Thymus (tissue), 11 donors: Measurements from ENCODE around the gene CHST10. TPM values are rescaled to one million over a fixed set of nuclear protein-coding genes. Genes with fewer than 3 reads are reported as not detected.

Source experiments
- DNase-seq, 9 donors: peaks; one replicate each; pipeline ENCODE4 v3.0.0-alpha.2; 2013; ENCODE audit warnings: low spot score in 9 of 9, low read depth in 6 of 9, missing footprints in 1 of 9
- H3K27ac ChIP-seq, 2 donors: one replicate each; pipeline ENCODE4 v1.5.1; 2013; ENCODE audit warnings: control low read depth in 1 of 2, low read depth in 1 of 2, low read length in 1 of 2, mild to moderate bottlenecking in 1 of 2, moderate library complexity in 1 of 2
- H3K27me3 ChIP-seq, 2 donors: one replicate each; pipeline ENCODE4 v1.5.1; 2013; ENCODE audit warnings: low read length in 1 of 2; ENCODE audit not compliant: control insufficient read depth in 2 of 2, insufficient read depth in 1 of 2
- H3K36me3 ChIP-seq, 2 donors: one replicate each; pipeline ENCODE4 v1.5.1; 2013; ENCODE audit warnings: low read length in 1 of 2, mild to moderate bottlenecking in 1 of 2, moderate library complexity in 1 of 2; ENCODE audit not compliant: control insufficient read depth in 2 of 2, insufficient read depth in 2 of 2
- H3K4me1 ChIP-seq, 2 donors: one replicate each; pipeline ENCODE4 v1.5.1; 2013; ENCODE audit warnings: low read length in 2 of 2; ENCODE audit not compliant: control insufficient read depth in 2 of 2, insufficient read depth in 2 of 2
- H3K4me3 ChIP-seq, 2 donors: one replicate each; pipeline ENCODE4 v1.5.1; 2013; ENCODE audit warnings: low read length in 2 of 2, control low read depth in 1 of 2, mild to moderate bottlenecking in 1 of 2
- H3K9me3 ChIP-seq, 2 donors: one replicate each; pipeline ENCODE4 v1.5.1; 2013; ENCODE audit warnings: low read length in 1 of 2, mild to moderate bottlenecking in 1 of 2; ENCODE audit not compliant: control insufficient read depth in 2 of 2, insufficient read depth in 1 of 2
- WGBS: extraction: QIAGEN DNeasy Blood & Tissue Kit; methylation state at CpG from one replicate; pipeline ENCODE4 v1.1.7; 2013; 5-methylcytosine and 5-hydroxymethylcytosine counted together
- polyA plus RNA-seq: library from polyadenylated mRNA; stranded (reverse); fragments of 200-250 nt; gene quantifications from one replicate; pipeline ENCODE4 v1.2.3, GENCODE V29; 2013
- total RNA-seq: library from RNA; stranded (reverse); fragments of 120-200 nt; gene quantifications from one replicate; pipeline ENCODE4 v1.2.4, GENCODE V29; 2013
- donor health status: healthy.

CHST10 gene
- total and polyA plus RNA-seq, 2 donors, result 4.0 to 7.1 TPM

- Histone ChIP-seq H3K4me3 (no peak overlapping the region), H3K9me3 (no peaks in the 10 kb centered on the region), H3K27me3 (no peaks in the 10 kb centered on the region), H3K36me3 (no peaks in the 10 kb centered on the region), H3K4me1 (no peaks in the 10 kb centered on the region), H3K27ac (no peak overlapping the region)
- DNase-seq, result no peak
- WGBS, result 9% methylated on average over 1 of the region's 1 CpG
Measured at GRCh38 chr2:100429726-100430125, 12.3 kb upstream of the CHST10 start.

DNA sequence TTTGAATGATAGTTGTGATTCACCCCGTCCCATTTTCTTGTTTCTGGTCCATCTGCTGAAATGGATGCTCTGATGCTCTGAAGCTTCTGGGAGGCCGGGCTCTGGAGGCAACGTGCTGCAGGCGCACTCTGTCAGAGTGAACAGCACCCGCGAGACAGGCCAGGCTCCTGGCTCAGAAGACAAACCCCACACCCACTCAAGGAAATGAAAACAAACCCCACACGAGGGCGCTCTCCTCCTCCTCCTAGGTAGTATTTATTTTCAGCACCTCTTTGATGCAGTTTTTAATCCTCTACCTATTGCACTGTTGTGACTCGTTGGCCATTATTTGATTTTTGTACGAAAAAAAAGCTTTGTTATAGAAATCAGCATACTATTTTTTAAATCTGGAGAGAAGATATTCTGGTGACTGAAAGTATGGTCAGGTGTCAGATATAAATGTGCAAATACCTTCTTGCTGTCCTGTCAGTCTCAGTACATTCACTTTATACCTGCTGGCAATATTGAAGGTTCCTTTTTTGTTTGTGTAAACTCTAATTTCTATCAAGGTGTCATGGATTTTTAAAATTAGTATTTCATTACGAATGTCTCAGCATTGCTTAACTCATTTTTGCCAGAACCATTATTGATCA, 10.3 kb upstream of the CHST10 start:
- H3K27me3 ChIP-seq, result no peaks in the 10 kb centered on the region
- no peaks in the 10 kb centered on the region for H3K9me3 ChIP-seq
- H3K4me3 ChIP-seq, result no peak overlapping the region
- 43% methylated on average over 11 of the region's 11 CpGs for WGBS
- H3K4me1 ChIP-seq, result no peaks in the 10 kb centered on the region
- peak in 6 of 9 donors; percentile 18 to 67 (median 39) for DNase-seq
- no peak overlapping the region for H3K27ac ChIP-seq
- H3K36me3 ChIP-seq, result no peaks in the 10 kb centered on the region

DNA sequence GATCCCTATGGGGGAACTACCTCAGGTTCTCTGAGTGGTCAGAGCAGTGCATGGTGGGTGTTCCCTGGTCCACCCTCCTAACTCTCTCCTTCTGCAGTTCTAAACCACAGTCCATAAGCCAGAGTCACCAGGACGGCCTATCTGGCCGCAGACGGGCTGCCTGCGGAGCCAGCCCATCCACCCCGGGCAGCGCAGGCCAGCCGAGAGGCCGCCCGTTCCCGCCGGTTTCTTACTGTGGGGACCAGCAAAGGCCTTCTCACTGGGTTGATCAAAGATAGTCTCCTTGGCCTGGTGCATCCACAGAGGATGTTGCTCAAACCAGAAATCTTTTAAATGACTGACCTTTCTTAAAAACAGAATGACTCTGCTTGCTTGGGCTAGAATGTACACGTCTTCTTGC, 9.6 kb upstream of the CHST10 start:
- Histone ChIP-seq H3K27me3 (no peaks in the 10 kb centered on the region), H3K27ac (no peak overlapping the region), H3K4me3 (no peak overlapping the region), H3K9me3 (no peaks in the 10 kb centered on the region), H3K36me3 (no peaks in the 10 kb centered on the region), H3K4me1 (no peaks in the 10 kb centered on the region)
- no peak for DNase-seq
- 98% methylated on average over 12 of the region's 12 CpGs for WGBS

GRCh38 chr2:100426384-100426720, 8.9 kb upstream of the CHST10 start:
- Histone ChIP-seq H3K4me1 (no peaks in the 10 kb centered on the region), H3K27ac (no peak overlapping the region), H3K27me3 (no peaks in the 10 kb centered on the region), H3K36me3 (no peaks in the 10 kb centered on the region), H3K9me3 (no peaks in the 10 kb centered on the region), H3K4me3 (no peak overlapping the region)
- 96% methylated on average over 18 of the region's 18 CpGs for WGBS
- DNase-seq, result no peak

DNA sequence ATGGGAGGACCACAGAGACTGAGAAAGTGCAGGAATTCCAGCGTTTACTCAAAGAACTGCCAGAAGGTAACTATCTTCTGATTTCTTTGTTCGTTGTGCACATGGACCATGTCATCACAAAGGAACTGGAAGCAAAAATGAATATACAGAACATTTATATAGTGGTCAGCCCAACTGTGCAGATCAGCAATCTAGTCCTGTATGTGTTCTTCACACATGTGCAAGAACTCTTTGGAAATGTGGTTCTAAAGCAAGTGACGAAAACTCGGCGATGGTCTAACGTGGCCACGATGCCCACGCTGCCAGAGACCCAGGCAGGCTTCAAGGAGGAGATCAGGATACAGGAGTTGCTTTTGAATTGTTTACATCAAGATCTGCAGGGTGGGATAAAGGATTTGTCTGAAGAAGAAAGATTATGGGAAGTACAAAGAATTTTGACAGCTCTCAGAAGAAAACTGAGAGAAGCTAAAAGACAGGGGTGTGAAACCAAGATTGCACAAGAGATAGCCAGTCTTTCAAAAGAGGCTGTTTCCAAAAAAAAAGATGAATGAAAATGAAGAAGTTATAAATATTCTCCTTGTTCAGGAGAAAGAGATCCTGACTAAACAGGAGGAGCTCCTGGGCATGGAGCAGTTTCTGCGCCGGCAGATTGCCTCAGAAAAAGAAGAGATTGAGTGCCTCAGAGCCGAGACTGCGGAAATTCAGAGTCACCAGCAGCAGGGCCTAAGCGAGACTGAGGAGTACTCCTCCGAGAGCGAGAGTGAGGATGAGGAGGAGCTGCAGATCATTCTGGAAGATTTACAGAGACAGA, 8.3 kb upstream of the CHST10 start:
- no peaks in the 10 kb centered on the region for H3K9me3 ChIP-seq
- no peak overlapping the region for H3K27ac ChIP-seq
- H3K27me3 ChIP-seq, result no peaks in the 10 kb centered on the region
- no peak overlapping the region for H3K4me3 ChIP-seq
- WGBS, result 93% methylated on average over 15 of the region's 15 CpGs
- H3K4me1 ChIP-seq, result no peaks in the 10 kb centered on the region
- DNase-seq, result no peak
- no peaks in the 10 kb centered on the region for H3K36me3 ChIP-seq

- Histone ChIP-seq H3K9me3 (no peaks in the 10 kb centered on the region), H3K27ac (no peak overlapping the region), H3K27me3 (no peaks in the 10 kb centered on the region), H3K36me3 (no peaks in the 10 kb centered on the region), H3K4me3 (no peak overlapping the region), H3K4me1 (no peaks in the 10 kb centered on the region)
- 97% methylated on average over 4 of the region's 4 CpGs for whole genome bisulfite sequencing
- no peak for DNase-seq
Measured at GRCh38 chr2:100425107-100425506, 7.6 kb upstream of the CHST10 start.

DNA sequence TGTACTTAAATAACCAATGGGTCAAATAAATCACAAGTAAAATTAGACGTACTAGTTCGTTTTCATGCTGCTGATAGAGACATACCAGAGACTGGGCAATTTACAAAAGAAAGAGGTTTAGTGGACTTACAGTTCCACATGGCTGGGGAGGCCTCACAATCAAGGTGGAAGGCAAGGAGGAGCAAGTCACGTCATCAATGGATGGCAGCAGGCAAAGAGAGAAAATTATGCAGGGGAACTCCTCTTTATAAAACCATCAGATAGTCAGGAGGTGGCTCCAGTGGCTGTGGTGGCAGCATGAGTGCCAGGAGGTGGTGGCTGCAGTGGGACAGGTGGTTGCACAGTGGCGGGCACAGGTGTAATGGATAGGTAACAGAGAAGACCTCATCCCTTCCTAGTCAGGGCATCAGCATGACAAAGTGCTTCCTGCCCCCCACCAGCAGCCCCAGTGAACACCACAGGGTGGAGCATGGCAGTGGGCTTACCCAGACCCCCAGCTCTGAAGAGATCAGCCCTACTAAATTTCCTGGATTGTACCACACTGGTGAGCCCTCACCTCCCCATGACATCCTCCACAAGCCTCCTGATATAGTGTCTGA, 6.9 kb upstream of the CHST10 start:
- DNase-seq, result no peak
- 95% methylated on average over 4 of the region's 4 CpGs for WGBS
- Histone ChIP-seq H3K4me1 (no peaks in the 10 kb centered on the region), H3K27ac (no peak overlapping the region), H3K4me3 (no peak overlapping the region), H3K27me3 (no peaks in the 10 kb centered on the region), H3K9me3 (no peaks in the 10 kb centered on the region), H3K36me3 (no peaks in the 10 kb centered on the region)

DNA sequence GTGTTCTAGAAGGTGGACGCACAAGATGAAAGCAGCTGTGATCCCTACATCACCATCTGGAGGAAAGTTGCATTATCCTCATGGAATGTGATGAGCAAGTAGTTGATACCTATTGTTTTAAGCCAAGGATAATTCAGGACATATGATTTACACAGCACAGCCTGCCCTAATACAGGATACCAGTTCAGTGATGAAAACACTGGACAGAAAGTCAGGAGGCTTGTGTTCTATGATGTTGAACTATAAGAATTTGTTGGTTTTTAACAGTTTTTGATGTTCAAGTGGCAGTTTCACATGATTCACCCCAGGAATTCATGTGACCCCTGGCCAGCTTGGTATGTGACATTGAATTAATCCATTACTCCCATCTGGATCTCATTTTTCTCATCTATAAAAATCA, 6.2 kb upstream of the CHST10 start:
- H3K27me3 ChIP-seq, result no peaks in the 10 kb centered on the region
- DNase-seq, result no peak
- H3K4me3 ChIP-seq, result no peak overlapping the region
- 98% methylated on average over 1 of the region's 1 CpG for WGBS
- H3K36me3 ChIP-seq, result no peaks in the 10 kb centered on the region
- no peaks in the 10 kb centered on the region for H3K4me1 ChIP-seq
- H3K9me3 ChIP-seq, result no peaks in the 10 kb centered on the region
- H3K27ac ChIP-seq, result no peak overlapping the region

DNA sequence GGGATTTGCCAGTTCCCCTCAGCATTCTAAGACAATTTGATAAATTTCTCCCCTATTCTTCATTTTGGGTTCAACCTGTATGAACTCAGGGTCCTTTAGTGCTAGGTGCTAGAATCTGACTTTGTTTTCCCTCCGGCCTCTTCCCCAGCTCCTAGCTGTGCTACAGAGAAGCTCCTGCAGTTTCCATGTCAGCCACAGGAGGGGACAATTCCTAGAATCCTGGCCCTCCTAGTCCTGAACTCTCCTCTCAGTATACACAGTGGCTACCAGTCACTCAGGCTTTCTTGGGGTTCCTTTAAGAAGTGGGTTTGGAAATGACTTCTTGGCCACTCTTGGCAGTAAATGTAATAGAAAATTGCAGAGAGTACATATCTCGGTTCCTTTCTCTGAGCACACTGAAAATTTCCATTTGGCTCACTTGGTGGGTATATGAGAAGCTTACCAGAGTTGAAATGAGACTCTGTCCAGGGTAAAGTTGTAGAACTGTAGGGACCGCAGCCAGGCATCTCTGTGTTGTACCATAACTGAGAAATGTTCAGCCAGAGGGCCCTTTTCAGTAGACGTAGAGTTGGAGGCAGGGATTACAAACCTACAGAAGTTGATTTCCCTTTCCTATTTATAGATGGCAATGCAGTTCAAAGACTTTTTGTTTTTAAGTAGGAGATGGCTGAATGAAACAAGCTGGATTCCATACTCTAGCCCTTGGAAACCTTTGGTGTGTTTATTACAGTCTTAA, 5.0 kb upstream of the CHST10 start:
- no peaks in the 10 kb centered on the region for H3K9me3 ChIP-seq
- H3K27ac ChIP-seq, result no peak overlapping the region
- no peaks in the 10 kb centered on the region for H3K27me3 ChIP-seq
- no peak overlapping the region for H3K4me3 ChIP-seq
- peaks cover 0 to 5% of the 10 kb centered on the region in 2 donors for H3K4me1 ChIP-seq
- no peak for DNase-seq
- no peaks in the 10 kb centered on the region for H3K36me3 ChIP-seq
- 94% methylated on average over 4 of the region's 4 CpGs for WGBS
